CD4-positive, alpha-beta T cell treated with Interferon gamma for 1 hour (primary cell): Measurements from ENCODE around the gene SHISA7.
"Not testable (repeated sequence)": the region's sequence is repeated elsewhere in the genome, so short reads cannot be mapped to it uniquely, and the experiment has no call there.

Experiments used
- DNase-seq: peaks from one replicate; pipeline ENCODE4 v3.0.0-alpha.2; 2020

Gene SHISA7

GRCh38 chr19:55409179-55409578, 33.9 kb downstream of the SHISA7 start:
- not testable (repeated sequence) for DNase-seq

- no peak for DNase-seq
These were observed 34.6 kb downstream of the SHISA7 start for GRCh38 chr19:55408533-55408872.

- peak; percentile 99 for DNase-seq
These were observed 35.1 kb downstream of the SHISA7 start for GRCh38 chr19:55407800-55408532.

GRCh38 chr19:55407550-55407799, 35.6 kb downstream of the SHISA7 start, which contains the start of gene UBE2S:
Gene UBE2S, minus strand, starts transcription at chr19:55407788. Its CDS starts 199 bp downstream, at chr19:55407589.
- not testable (repeated sequence) for DNase-seq

- peak; percentile 12 for DNase-seq
These were observed 36.1 kb downstream of the SHISA7 start for GRCh38 chr19:55406826-55407549.

- no peak for DNase-seq
These were observed 36.8 kb downstream of the SHISA7 start for GRCh38 chr19:55406091-55406825.

- DNase-seq: no peak
These were observed 37.5 kb downstream of the SHISA7 start for GRCh38 chr19:55405638-55406037.

- no peak for DNase-seq
These were observed 40.6 kb downstream of the SHISA7 start for GRCh38 chr19:55402509-55402908.

GRCh38 chr19:55401390-55401789, 41.7 kb downstream of the SHISA7 start:
- not testable (repeated sequence) for DNase-seq

- DNase-seq: no peak
These were observed 42.6 kb downstream of the SHISA7 start for GRCh38 chr19:55400281-55401087.

GRCh38 chr19:55398200-55398925, 44.7 kb downstream of the SHISA7 start:
- DNase-seq: no peak

- DNase-seq: no peak
These were observed 50.0 kb downstream of the SHISA7 start for GRCh38 chr19:55392820-55393761.

- DNase-seq: no peak
These were observed 51.1 kb downstream of the SHISA7 start for GRCh38 chr19:55391702-55392615.

GRCh38 chr19:55391191-55391670, 51.9 kb downstream of the SHISA7 start:
- no peak for DNase-seq

- no peak for DNase-seq
These were observed 52.6 kb downstream of the SHISA7 start for GRCh38 chr19:55390461-55390880.

- DNase-seq: no peak
These were observed 53.4 kb downstream of the SHISA7 start for GRCh38 chr19:55389386-55390317.

- DNase-seq: no peak
These were observed 55.2 kb downstream of the SHISA7 start for GRCh38 chr19:55387736-55388497.

- no peak for DNase-seq
These were observed 56.6 kb downstream of the SHISA7 start for GRCh38 chr19:55386493-55386971.
